Suppressor macrophage (primary cell): ENCODE data around the gene FAM3B.

ENCODE experiments used
- DNase-seq, 4 experiments: peaks; one replicate each; pipeline ENCODE4 v3.0.0-alpha.2; 2020 to 2022

The FAM3B gene

DNA sequence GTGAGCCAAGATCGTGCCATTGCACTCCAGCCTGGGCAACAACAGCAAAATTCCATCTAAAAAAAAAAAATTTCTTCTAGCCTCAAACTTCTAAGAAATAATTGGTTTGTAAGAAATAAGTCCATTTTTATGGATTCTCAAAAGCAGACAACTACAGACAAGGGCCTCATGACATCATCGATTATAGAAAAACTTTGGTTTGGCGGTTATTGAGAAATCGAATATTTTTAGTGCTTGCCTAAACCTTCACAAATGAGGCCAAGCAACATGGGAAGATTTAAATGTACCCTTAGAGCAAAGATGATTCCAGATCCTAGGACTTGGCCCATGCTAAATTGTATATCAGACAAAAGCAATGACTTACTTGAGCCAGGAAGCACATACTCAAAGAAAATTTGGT, 81.7 kb downstream of the FAM3B start:
- peak in 1 of 4 experiments; percentile 1 for DNase-seq

DNA sequence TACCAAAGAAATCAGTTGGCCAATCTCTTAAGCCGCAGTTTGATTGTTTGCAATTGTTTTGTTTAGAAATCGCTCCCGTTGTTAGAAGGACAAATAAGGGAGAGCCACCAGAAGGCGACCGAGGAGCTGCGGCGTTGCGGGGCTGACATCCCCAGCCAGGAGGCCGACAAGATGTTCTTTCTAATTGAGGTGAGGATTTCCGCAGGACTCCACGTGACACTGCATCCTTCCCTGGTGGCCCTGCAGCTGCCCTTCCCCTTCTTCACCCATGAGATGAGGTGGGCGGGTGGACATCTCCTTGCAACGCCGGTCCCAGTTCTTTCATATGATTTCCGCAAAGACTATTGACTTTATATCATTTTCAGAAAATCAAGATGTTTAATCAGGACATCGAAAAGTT, 82.2 kb downstream of the FAM3B start:
- peak in 1 of 4 experiments; percentile 12 for DNase-seq

DNA sequence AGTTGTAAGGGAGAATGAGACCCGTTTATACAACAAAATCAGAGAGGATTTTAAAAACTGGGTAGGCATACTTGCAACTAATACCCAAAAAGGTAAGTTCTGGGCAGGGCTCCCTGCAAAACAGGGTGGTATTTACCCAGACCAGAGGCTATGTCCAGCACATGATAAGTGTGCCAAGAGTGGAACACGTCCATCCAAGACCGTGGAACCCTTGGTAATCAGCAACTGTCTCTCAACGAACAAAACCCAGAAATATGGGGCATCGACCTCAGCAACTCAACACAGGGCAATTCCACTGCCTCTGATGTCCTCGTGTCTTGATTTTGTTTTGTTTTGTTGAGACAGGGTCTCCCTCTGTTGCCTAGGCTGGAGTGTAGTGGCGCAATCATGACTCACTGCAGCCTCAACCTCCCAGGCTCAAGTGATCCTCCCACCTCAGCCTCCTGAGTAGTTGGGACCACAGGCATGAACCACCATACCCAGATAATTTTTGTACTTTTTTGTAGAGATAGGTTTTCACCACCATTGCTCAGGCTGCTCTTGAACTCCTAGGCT, 82.7 kb downstream of the FAM3B start:
- peak in 1 of 4 experiments; percentile 4 for DNase-seq

GRCh38 chr21:41402231-41402630, 85.6 kb downstream of the FAM3B start:
- DNase-seq: peak in 1 of 4 experiments; percentile 0

GRCh38 chr21:41402796-41403195, 86.2 kb downstream of the FAM3B start:
- DNase-seq: no peak

GRCh38 chr21:41403331-41403730, 86.7 kb downstream of the FAM3B start:
- DNase-seq: peak in 1 of 4 experiments; percentile 1

- DNase-seq: peak in 1 of 4 experiments; percentile 1
Measured at GRCh38 chr21:41403966-41404365, 87.4 kb downstream of the FAM3B start.

GRCh38 chr21:41405321-41405720, 88.7 kb downstream of the FAM3B start:
- DNase-seq: peak; percentile 21 to 59 (median 58)

- DNase-seq: peak; percentile 80 to 90 (median 88)
Measured at GRCh38 chr21:41406340-41406739, 89.7 kb downstream of the FAM3B start.
